SK-N-SH treated with all-trans-retinoic acid at 6 μM for 48 hours (cell line): Measurements from ENCODE around the gene EMILIN2.

ENCODE experiments used
- ARNTL ChIP-seq: fragments of 450-650 bp; formaldehyde crosslinking; IDR thresholded peaks from 2 replicates; pipeline ENCODE4 v1.5.0; 2020; ENCODE audit warnings: low read depth, mild to moderate bottlenecking, moderate library complexity, borderline replicate concordance
- BACH2 ChIP-seq: fragments of 250-450 bp; sonication (Bioruptor Pico); IDR thresholded peaks from 2 replicates; pipeline ENCODE4 v1.9.0; 2021; ENCODE audit warnings: mild to moderate bottlenecking, borderline replicate concordance
- CREB5 ChIP-seq: fragments of 250-450 bp; sonication (Bioruptor Pico); IDR thresholded peaks from 2 replicates; pipeline ENCODE4 v1.5.1; 2020; ENCODE audit warnings: low read depth, mild to moderate bottlenecking, moderate library complexity
- GLIS3 ChIP-seq: fragments of 250-450 bp; sonication (Bioruptor Pico); IDR thresholded peaks from 2 replicates; pipeline ENCODE4 v1.5.0; 2020; ENCODE audit warnings: mild to moderate bottlenecking, moderate library complexity
- PATZ1 ChIP-seq: fragments of 250-450 bp; sonication (Bioruptor Pico); IDR thresholded peaks from 2 replicates; pipeline ENCODE4 v1.8.0; 2020; ENCODE audit warnings: mild to moderate bottlenecking, moderate library complexity, borderline replicate concordance
- PPARA ChIP-seq: fragments of 250-450 bp; sonication (Bioruptor Pico); IDR thresholded peaks from 2 replicates; pipeline ENCODE4 v1.5.0; 2020; ENCODE audit warnings: mild to moderate bottlenecking, borderline replicate concordance
- SNAI2 ChIP-seq: fragments of 250-450 bp; sonication (Bioruptor Pico); IDR thresholded peaks from 2 replicates; pipeline ENCODE4 v1.5.0; 2020; ENCODE audit warnings: mild to moderate bottlenecking, moderate library complexity
- TOX ChIP-seq: fragments of 250-450 bp; sonication (Bioruptor Pico); IDR thresholded peaks from 2 replicates; pipeline ENCODE4 v1.8.0; 2021; ENCODE audit warnings: mild to moderate bottlenecking, moderate library complexity, borderline replicate concordance
- TSHZ2 ChIP-seq: fragments of 250-450 bp; sonication (Bioruptor Pico); IDR thresholded peaks from 2 replicates; pipeline ENCODE4 v1.5.0; 2020; ENCODE audit warnings: mild to moderate bottlenecking, moderate library complexity
- ZFP3 ChIP-seq: fragments of 250-450 bp; sonication (Bioruptor Pico); IDR thresholded peaks from 2 replicates; pipeline ENCODE4 v1.5.0; 2020; ENCODE audit warnings: mild to moderate bottlenecking, moderate library complexity
- ZNF565 ChIP-seq: fragments of 450-650 bp; formaldehyde crosslinking; conservative IDR thresholded peaks from 2 replicates; pipeline ENCODE4 v1.5.0; 2020; ENCODE audit warnings: low read depth, mild to moderate bottlenecking, moderate library complexity

GRCh38 chr18:2853926-2854664 is 7.3 kb downstream of the EMILIN2 start:
- TF ChIP-seq TSHZ2 (no peak), GLIS3 (CRISPR knock-in tag) (no peak), CREB5 (CRISPR knock-in tag) (no peak), ARNTL (CRISPR knock-in tag) (no peak), PATZ1 (no peak), ZFP3 (CRISPR knock-in tag) (no peak), ZNF565 (no peak), PPARA (CRISPR knock-in tag) (no peak), SNAI2 (CRISPR knock-in tag) (no peak), BACH2 (no peak), TOX (CRISPR knock-in tag) (no peak)
